ENCODE measurements around the gene MRPL19.
"Not testable (repeated sequence)": the region's sequence is repeated elsewhere in the genome, so short reads cannot be mapped to it uniquely, and the experiment has no call there.

MRPL19 gene

DNA sequence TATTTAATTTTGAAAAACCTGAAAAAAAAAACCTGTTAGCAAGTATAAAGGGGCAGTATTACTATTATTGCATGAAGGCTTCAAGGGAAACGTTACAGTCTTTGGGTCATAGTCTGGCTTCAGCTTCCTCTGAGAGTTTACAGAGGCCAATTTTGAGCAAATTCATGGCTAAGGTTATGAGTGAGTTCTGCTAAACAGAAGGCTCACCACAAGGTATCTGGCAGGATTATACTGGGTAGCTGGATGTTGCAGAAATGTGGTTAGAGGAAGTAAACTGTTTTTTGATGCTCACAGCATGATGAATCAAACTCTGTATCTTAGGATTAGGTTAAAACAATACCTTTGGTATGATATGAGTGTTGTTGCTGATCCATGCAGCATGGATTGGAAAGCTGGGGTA is 9.3 kb downstream of the MRPL19 start:
- in situ Hi-C loops (cut with MboI; ENCODE audit: low sequenced_read_pairs): no loop called here

DNA sequence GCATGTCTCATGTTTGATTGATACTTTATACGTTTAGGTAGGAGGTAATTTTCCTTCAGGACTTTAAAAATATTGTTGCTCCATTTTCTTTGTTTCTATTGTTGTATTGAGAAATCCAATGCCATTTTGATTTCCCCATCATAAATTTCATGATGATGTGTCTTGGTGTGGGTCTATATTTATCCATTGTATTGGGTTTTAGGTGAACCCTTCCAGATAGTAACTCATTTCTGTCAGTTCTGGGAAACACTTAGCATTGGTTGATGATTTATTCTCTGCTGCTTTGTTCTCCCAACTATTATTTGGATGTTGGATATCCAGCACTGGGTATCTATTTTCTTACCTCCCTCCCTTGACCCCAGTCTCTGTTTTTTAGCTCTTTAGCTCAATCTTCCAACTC is 10.0 kb downstream of the MRPL19 start:
- in situ Hi-C loops (cut with MboI; ENCODE audit: low sequenced_read_pairs): no loop called here

DNA sequence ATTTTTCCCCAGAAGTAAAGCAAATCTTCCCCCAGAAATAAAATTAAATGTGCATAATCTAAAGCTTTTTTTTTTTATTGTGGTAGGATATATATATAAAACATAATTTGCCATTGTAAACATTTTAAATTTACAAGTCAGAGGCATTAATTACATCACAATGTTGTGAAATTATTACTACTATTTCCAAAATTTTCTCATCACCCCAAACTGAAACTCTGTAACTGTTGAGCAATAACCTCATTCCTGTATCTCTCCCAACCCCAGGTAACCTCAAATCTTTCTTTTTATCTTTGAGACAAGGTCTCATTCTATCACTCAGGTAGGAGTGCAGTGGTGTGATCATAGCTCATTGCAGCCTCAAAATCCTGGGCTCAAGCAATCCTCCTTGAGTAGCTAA is 11.2 kb downstream of the MRPL19 start:
- in situ Hi-C loops (cut with MboI; ENCODE audit: low sequenced_read_pairs): no loop called here

DNA sequence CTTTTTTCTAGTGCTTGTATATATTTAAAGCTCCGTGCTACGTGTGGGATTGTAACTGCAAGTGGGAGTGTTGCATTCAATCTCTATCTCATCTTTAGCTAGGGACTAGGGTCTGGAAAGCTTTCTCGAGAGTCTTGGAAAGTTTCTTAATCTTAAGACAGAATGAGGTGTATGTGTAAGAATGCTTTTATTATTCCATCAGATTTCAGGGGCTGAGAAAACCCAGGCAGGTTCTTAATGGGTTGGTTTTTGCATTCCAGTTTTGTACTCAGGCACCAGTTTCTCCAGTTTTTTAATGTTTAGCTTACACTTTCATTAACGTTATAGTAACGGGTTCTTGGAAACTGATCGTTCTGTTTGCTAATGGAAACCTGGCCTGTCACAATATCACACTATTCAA is 20.3 kb downstream of the MRPL19 start:
- in situ Hi-C loops (cut with MboI; ENCODE audit: low sequenced_read_pairs): no loop called here

DNA sequence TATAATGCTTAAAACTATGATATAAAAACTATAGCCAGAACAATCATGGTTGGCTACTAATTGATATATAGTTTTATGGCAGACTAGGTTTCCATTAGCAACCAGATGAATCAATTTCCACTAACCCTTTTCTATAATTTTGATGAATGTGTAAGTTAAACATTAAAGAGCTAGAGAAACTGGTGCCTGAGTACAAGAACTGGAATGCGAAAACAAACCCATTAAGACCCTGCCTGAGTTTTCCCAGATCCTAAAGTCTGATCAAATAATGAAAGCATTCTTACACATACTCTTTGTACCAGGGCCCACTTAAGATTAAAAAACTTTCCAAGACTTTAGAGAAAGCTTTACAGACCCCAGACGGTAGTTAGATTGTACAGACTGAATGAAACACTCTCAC is 21.3 kb downstream of the MRPL19 start:
- in situ Hi-C loops (cut with MboI; ENCODE audit: low sequenced_read_pairs): no loop called here

DNA sequence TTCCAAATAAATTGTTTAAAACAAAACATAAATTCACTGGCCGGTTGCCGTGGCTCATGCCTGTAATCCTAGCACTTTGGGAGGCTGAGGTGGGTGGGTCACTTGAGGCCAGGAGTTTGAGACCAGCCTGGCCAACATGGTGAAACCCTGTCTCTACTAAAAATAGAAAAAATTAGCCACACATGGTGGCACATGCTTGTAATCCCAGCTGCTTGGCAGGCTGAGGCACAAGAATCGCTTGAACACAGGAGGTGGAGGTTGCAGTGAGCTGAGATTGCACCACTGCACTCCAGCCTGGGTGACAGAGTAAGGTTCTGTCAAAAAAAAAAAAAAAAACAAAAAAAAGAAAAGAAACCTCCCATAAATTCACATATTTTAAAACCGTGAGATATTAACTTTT is 28.8 kb downstream of the MRPL19 start:
- in situ Hi-C loops (cut with MboI; ENCODE audit: low sequenced_read_pairs): not testable (repeated sequence)

DNA sequence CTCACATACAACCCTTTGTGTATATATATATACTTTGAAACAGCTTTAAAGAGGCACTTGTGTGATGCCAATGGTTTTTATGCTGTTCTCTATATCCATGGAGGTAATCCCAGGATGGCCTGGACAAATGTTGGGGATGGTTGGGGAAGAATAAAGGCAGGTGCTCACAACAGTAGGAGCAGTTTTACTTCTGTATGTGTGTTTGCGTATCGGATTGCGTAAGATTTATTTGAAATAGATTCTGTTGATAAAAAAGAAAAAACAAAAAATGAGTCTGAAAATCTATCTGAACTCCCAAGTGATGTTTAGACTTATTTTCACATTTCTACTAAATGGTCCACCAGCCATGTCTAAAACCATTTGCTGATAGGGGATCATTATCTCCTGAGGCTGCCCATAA is 29.3 kb downstream of the MRPL19 start:
- in situ Hi-C loops (cut with MboI; ENCODE audit: low sequenced_read_pairs): no loop called here

DNA sequence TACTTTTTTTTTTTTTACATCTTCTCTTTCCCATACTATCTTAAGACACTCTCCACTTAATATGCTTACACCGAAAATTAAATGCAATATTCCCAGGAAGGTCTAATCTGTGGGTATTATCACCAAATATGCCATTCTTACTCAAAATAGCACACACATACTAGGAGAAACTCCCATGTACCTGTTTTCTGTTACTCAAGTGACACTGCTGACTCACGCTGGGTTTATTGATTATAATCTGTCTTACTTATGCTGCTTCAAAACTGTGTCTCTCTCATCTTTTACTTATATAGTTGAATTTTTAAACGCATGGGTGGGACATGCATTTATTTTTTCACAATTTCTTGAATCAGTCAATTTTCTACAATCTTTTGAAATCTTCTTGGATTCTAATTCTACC is 29.9 kb downstream of the MRPL19 start:
- in situ Hi-C loops (cut with MboI; ENCODE audit: low sequenced_read_pairs): no loop called here

DNA sequence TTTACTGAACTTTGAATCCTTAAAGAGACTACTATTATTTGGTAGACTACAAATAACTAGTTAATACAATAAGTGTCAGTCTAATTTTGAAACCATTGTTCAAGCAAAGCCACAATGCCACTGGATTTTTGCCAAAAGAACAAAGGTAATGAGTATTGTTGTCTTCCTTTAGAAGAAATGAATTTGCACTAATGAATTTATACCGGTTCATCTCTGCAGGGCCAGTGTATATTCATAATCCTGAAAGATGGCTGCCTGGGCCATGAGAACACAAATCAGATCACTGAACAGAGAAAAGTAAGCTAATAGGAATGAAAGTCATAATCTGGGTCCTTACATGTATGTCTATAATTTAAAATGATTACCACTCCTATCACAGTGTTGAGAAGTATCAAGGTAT is 33.0 kb downstream of the MRPL19 start:
- in situ Hi-C loops (cut with MboI; ENCODE audit: low sequenced_read_pairs): no loop called here

DNA sequence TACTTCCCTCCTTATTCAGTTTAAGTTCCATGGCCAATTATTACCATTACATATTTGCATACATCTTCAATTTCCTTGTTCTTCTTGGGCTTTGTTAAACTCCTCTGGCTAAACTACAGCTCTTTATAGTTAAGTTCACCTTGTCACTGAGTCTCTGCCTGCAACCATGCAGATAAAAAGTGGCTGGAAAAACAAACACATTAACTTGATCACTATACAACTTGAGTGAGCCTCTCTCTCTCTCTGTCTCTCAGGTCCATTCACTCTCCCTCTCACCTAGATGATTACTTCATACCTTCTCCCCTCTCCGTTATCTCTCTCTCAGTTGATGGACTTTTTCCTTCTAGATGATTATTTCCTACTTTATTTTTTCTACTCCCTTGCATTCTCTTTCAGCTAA is 33.8 kb downstream of the MRPL19 start:
- in situ Hi-C loops (cut with MboI; ENCODE audit: low sequenced_read_pairs): no loop called here

DNA sequence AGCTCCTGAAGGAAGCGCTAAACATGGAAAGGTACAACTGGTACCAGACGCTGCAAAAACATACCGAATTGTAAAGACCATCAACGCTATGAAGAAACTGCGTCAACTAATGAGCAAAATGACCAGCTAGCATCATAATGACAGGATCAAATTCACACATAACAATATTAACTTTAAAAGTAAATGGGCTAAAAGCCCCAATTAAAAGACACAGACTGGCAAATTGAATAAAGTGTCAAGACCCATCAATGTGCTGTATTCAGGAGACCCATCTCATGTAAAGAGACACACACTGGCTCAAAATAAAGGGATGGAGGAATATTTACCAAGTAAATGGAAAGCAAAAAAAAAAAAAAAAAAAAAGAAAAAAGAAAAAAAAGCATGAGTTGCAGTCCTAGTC is 36.8 kb downstream of the MRPL19 start:
- in situ Hi-C loops (cut with MboI; ENCODE audit: low sequenced_read_pairs): not testable (repeated sequence)

DNA sequence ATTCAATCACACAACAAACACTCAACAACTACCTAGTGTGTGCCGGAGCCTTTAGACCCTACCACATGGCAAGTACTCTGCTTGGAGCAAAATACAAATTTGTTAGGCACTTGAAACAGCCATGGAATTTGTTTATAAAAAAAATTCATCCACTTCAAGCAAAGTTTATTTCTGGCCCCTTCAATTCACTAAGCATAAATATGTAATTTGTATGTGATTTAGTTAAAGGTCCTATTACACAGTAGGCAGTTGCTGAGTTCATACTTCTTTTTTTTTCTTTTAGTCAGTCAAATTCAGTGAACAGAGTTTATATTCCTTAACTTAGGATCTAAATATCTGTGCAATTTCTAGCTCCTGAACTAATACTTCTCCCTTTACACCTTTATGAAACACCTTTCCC is 41.6 kb downstream of the MRPL19 start:
- in situ Hi-C loops (cut with MboI; ENCODE audit: low sequenced_read_pairs): no loop called here

DNA sequence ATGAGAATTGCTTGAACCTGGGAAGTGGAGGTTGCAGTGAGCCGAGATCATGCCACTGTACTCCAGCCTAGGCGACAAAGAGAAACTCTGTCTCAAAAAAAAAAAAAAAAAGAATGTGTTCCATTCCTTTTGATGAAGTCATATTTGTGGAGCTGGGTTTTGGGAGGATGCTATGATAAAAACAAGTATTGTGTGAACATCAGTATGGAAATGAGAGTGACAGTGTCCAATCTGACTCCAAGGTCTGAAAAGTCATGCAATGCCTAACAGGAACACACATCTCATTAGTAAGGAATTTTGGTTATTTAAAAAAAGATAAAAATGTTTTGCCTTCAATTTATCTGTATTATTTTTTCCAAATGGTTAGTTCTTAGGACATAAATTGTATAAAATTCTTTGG is 52.3 kb downstream of the MRPL19 start:
- in situ Hi-C loops (cut with MboI; ENCODE audit: low sequenced_read_pairs): no loop called here

DNA sequence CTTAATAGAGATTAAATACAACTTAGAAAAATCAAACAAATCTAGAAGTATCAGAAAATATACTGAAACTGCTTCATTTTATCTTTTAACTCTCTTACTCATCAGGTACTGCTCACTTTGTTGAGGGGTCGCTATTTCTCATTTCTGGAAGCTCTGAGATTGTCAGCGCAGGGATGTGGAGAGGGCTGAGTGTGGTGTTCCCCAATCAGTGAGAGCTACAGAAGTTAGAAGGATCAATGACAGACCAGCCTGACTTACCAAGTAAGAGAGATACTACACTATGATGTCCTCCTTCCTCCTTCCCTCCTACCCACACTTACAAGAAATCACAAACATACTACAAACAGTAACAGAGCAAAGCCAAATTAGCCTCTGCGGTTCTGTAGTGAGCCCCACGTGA is 56.0 kb downstream of the MRPL19 start:
- in situ Hi-C loops (cut with MboI; ENCODE audit: low sequenced_read_pairs): no loop called here

DNA sequence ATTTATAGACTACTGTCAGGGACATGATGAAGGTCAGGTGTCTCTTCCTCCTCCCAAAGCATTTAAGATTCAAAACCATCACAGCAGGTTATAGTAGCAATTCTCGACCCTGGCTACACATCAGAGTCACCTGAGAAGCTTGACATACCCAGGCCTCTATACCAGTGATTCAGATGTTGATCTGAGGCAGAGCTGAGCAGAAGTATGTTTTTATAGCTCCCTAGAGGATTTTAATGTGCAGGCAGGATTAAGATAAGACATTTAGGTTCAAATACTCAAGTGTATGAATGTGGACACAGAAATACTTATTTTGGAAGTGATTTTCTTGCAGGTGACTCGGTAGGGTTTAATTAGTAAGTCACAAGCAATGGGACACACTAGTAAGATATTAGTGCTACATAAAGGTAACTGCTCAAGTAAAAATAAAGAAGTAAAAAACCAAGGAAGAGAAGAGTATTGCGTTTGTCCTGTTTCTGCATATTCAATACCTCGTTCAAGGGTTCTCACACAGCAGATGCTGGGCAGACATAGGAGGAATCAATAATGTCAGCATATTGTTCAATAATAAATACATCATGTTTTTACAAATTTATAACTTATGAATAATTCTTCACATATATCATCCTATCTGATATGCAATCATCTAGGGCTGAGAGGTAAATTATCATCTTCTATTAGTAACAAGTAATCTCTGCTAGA is 57.2 kb downstream of the MRPL19 start:
- in situ Hi-C loops (cut with MboI; ENCODE audit: low sequenced_read_pairs): no loop called here

DNA sequence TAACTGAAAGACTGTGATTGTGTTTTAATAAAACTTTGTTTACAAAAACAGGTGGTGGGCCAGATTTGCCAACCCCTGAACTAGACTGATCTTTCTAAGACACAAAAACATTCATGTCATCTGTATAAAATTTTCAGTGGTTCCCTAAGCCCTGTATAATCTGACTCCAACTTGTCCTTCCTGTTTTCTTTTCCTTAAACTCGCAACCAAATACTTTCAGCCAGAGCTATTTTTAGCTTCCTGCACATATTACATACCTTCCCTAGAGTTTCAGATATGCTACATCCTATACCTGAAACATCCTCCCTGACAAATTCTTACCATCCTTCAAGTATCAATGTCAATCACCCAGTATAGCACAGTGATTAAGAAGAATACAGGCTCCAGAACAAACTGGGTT is 59.3 kb downstream of the MRPL19 start:
- in situ Hi-C loops (cut with MboI; ENCODE audit: low sequenced_read_pairs): no loop called here

DNA sequence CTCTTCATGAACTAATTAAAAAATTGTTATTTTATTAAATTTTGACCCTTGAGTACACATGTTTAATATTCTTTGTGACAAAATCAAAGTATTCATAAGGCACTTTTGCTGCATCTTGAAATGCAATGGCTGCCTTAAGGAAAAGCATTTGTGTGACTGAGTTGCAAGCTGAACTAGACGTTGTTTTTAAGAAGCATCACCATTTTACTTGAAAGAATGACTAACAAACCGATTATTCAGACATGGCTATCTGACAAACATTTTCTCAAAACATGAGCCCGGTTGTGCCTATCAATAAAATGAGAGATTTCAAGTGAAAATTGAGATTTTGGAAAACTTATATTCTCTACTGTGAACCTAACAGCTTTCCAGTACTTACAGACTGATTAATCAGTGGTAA is 61.3 kb downstream of the MRPL19 start:
- in situ Hi-C loops (cut with MboI; ENCODE audit: low sequenced_read_pairs): no loop called here

DNA sequence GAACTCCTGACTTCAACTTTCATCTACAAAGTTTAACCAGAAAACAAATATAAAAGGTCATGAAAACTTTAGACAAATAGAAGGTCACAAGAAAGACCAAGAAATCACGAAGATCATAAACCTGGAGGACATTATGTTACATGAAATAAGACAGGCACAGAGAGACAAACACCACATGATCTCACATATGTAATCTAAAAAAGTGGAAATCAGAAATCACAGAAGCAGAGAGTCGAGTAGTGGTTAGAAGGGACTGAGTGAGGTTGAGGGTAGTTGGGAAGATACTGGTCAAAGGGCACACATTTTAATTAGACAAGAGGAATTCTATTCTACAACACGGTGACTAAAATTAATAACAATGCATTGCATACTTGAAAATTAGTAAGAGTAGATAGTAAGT is 62.7 kb downstream of the MRPL19 start:
- in situ Hi-C loops (cut with MboI; ENCODE audit: low sequenced_read_pairs): no loop called here

DNA sequence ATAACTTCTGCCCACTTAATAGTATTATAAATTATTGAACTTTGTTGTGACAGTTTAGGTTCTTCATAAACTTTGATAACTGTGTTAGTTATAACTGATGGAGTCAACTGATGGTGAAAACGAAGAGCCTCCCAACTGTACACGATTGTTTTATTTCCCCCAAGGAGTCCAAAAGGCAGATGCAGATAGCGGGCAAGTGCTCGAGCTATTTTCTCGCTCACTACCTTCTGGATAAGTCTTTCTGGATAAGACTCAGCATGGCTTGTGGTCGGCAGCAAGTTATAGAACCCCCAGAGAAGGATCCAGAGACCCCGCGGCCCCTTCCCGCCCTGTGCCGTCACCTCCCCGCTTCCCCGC is 63.6 kb downstream of the MRPL19 start:
- in situ Hi-C loops (cut with MboI; ENCODE audit: low sequenced_read_pairs): no loop called here

DNA sequence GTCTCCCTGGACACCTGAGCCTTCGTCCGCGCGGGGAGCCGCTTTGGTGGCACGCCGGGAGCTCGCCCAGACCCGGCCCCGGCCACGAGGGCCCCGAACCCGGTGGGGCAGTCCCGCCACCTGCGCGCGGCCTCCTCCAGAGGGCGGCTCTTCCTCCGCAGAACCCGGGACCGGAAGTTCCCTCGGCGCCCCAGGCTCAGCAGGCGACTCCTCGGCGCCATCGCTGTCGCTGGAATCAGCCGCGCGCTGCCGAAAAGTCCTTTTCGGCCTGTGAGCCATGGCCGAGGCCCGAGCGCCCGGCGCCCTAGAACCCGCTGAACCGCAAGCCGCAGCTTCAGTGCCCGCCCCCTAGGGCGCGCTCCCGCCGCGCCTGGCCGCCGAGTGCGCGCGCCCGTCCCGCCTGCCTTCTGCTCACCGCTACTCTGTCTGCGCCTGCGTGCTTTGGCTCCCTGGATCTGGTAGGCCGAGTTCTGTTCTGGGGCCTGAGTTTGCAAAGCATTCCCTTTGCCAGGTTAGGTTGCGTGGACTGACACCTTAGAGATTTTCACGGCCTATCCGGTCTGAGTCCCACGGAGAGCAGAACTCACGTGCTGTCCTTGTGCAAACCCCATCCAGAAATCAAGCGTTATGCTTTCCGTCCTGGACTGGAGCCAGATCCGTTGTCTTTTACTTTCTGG is 64.1 kb downstream of the MRPL19 start, which contains the start of gene GCFC2:
GCFC2 (minus strand) TSS at position 339 of the 677 bp plus-strand sequence; CDS start at position 279, 60 bp downstream.
- in situ Hi-C loops (cut with MboI; ENCODE audit: low sequenced_read_pairs): no loop called here

DNA sequence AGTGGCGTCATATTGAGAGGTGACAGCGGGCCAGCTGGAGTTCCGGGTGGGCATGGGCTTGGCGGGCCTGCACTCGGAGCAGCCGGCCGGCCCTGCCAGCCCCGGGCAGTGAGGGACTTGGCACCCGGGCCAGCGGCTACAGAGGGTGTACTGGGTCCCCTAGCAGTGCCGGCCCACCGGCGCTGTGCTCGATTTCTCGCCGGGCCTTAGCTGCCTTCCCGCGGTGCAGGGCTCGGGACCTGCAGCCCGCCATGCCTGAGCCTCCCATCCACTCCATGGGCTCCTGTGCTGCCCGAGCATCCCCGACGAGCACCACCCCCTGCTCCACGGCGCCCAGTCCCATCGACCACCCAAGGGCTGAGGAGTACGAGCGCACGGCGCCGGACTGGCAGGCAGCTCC is 65.0 kb downstream of the MRPL19 start:
- in situ Hi-C loops (cut with MboI; ENCODE audit: low sequenced_read_pairs): not testable (repeated sequence)

DNA sequence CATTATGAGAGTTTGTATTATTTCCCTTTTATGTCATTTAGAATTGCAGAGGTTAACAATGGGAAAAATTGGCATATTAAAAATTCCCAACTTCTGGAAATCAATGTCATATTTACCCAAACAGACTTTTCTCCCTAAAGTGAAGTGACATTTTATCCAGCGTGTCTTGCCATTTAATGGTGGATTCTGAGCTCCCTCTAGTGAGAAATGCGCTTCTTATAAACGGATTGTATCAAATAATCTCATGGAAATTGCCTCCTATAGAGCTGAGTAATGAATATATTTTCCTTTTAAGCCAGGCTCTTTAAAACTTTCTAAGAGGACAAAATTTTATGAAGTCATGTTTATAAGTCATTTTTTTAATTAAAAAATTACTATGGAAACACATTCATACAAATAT is 69.8 kb downstream of the MRPL19 start:
- in situ Hi-C loops (cut with MboI; ENCODE audit: low sequenced_read_pairs): no loop called here

DNA sequence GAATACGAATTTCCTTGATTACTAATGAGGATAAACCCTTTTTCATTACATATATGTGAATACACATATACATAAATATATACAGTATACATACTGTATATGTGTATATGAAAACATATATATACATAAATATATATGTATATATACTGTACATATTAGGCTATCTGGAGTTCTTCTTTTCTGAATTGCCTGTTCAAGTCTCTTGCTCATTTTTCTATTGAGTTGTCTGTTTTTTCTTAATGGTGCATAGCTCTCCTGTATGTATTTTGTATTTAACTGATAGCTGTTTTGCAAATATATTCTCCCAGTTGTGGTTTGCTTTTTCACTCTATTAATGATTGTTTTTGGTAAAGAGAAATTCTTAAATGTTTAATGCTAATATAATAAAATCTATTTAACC is 73.0 kb downstream of the MRPL19 start:
- in situ Hi-C loops (cut with MboI; ENCODE audit: low sequenced_read_pairs): no loop called here

Measured in hTERT RPE-1 (cell line).